ENCODE measurements around the gene ATOSB.
"Not testable (repeated sequence)": the region's sequence is repeated elsewhere in the genome, so short reads cannot be mapped to it uniquely, and the experiment has no call there.

Gene ATOSB

DNA sequence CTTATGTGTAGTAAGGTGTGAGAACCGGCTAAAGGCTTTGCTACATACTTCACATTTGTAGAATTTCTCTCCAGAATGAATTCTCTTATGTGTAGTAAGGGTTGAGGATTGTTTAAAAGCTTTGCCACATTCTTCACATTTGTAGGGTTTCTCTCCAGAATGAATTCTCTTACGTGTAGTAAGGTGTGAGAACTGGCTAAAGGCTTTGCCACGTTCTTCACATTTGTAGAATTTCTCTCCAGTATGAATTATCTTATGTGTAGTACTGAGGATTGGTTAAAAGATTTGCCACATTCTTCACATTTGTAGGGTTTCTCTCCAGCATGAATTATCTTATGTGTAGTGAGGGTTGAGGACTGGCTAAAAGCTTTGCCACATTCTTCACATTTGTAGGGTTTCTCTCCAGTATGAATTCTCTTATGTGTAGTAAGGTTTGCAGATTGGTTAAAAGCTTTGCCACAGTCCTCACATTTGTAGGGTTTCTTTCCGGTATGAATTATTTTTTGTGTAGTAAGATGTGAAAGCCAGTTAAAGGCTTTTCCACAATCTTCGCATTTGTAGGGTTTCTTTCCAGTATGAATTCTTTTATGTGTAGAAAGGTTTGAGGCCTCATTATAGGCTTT is 32.4 kb upstream of the ATOSB start:
- not testable (repeated sequence) for H3K36me3 ChIP-seq (ENCODE audit: insufficient read depth, low read length); H3K4me3 ChIP-seq (ENCODE audit: low read depth in 1 of 2, low read length in 2 of 2); H3K27ac ChIP-seq (ENCODE audit: low read depth, low read length); H3K27me3 ChIP-seq (ENCODE audit: control insufficient read depth in 1 of 2, insufficient read depth in 2 of 2, low read length in 2 of 2); H3K9ac ChIP-seq (ENCODE audit: low read length); H3K9me3 ChIP-seq (ENCODE audit: low read length); H3K4me1 ChIP-seq (ENCODE audit: insufficient read depth, low read length)

DNA sequence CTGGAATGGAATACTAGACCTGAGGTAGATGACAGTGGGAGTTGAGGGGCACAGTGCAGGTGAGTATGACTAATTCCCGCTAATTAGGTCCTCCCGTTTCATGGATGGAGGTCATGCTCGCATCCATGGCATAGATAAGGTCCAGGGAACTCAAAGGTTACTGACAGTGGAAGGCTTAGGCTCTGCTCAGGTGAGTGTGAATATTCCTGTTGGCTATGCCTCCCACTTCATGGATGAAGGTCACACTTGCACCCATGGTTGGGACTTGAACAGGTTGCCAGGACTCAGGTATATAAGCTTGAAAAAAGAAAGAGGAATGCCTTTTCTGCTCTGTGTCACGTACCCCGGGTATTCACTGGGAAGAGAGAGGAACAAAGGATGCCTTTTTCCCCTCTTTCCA is 26.4 kb upstream of the ATOSB start:
- no peak overlapping the region for H3K9ac ChIP-seq (ENCODE audit: low read length)
- H3K27ac ChIP-seq (ENCODE audit: low read depth, low read length) = no peak overlapping the region
- no peaks in the 10 kb centered on the region for H3K36me3 ChIP-seq (ENCODE audit: insufficient read depth, low read length)
- no peaks in the 10 kb centered on the region for H3K4me1 ChIP-seq (ENCODE audit: insufficient read depth, low read length)
- H3K9me3 ChIP-seq (ENCODE audit: low read length) = peaks cover 6% of the 10 kb centered on the region
- H3K27me3 ChIP-seq (ENCODE audit: control insufficient read depth in 1 of 2, insufficient read depth in 2 of 2, low read length in 2 of 2) = no peaks in the 10 kb centered on the region
- no peak overlapping the region for H3K4me3 ChIP-seq (ENCODE audit: low read depth in 1 of 2, low read length in 2 of 2)

DNA sequence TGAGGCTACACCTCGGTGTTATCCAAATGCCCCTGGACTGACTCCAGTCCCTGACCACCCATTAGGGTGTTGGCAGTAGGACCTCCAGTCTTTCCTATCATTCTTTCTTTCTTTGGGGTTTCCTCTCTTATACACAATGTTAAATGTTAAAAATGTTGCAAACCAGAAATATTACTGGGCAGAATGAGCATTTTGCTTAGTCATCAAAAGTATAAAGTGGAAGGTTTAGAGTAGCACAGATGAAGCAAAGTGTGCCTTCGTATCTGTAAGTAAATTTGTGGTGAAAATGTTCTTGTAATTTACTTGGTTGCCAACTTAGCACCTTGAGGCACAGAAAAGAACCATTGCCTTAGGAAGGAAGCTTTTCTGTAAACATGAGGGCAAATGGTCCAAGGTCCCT is 24.4 kb upstream of the ATOSB start:
- Histone ChIP-seq H3K27ac (ENCODE audit: low read depth, low read length) (no peak overlapping the region), H3K36me3 (ENCODE audit: insufficient read depth, low read length) (no peaks in the 10 kb centered on the region), H3K4me1 (ENCODE audit: insufficient read depth, low read length) (no peaks in the 10 kb centered on the region), H3K27me3 (ENCODE audit: control insufficient read depth in 1 of 2, insufficient read depth in 2 of 2, low read length in 2 of 2) (no peaks in the 10 kb centered on the region), H3K9me3 (ENCODE audit: low read length) (peaks cover 6% of the 10 kb centered on the region), H3K4me3 (ENCODE audit: low read depth in 1 of 2, low read length in 2 of 2) (no peak overlapping the region), H3K9ac (ENCODE audit: low read length) (no peak overlapping the region)

DNA sequence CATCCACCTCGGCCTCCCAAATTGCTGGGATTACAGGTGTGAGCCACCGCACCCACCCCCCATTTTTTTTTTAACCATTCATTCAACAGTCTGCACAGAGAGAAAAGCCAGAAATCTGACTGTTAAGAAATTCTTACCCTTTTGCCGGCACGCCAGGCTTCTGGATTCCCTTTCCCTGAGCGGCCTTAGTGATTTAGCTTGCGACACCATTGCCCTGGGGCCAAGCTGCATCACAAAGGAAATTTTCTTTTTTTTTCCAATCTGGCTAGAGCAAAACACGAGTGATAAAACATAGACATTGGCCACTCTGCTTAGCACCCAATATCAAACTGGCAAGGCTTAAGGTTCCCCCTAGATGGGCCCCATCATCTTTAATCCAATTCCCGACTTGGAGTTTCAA is 21.2 kb upstream of the ATOSB start:
- Histone ChIP-seq H3K27me3 (ENCODE audit: control insufficient read depth in 1 of 2, insufficient read depth in 2 of 2, low read length in 2 of 2) (no peaks in the 10 kb centered on the region), H3K36me3 (ENCODE audit: insufficient read depth, low read length) (no peaks in the 10 kb centered on the region), H3K9ac (ENCODE audit: low read length) (no peak overlapping the region), H3K9me3 (ENCODE audit: low read length) (no peaks in the 10 kb centered on the region), H3K4me3 (ENCODE audit: low read depth in 1 of 2, low read length in 2 of 2) (no peak overlapping the region), H3K27ac (ENCODE audit: low read depth, low read length) (no peak overlapping the region), H3K4me1 (ENCODE audit: insufficient read depth, low read length) (no peaks in the 10 kb centered on the region)

DNA sequence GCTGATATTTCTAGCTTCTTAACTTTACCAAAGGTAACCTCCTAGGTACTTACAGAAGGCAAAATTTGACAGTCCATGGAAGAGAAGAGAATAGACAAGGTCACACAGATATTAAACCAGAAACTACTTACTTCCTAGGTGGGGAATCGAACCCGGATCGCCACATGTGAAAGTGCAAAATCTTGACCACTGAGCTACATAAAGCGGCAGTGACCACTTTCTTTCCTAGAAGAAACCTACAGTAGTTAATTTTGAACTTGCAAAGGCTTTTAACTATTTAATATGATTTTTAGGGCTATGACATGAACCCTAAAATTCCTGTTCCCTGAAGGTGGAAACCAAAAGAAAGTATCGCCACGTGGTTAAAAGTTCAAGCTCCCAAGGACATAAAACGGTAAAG is 20.3 kb upstream of the ATOSB start:
- H3K27me3 ChIP-seq (ENCODE audit: control insufficient read depth in 1 of 2, insufficient read depth in 2 of 2, low read length in 2 of 2) = no peaks in the 10 kb centered on the region

DNA sequence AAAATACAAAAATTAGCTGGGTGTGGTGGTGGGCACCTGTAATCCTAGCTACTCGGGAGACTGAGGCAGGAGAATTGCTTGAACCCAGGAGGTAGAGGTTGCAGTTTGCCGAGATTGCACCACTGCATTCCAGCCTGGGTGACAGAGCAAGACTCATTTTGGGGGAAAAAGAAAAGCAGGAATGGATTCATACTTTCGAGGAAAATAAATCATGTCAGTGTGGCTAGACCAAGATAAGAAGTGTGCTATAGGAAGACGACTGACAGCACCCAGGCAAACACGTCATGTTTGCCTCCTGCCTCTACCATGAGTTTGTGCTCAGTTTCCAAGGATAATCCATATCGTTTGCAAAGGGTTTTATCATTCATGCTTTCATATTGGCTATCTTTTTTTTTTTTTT is 19.3 kb upstream of the ATOSB start:
- H3K36me3 ChIP-seq (ENCODE audit: insufficient read depth, low read length) = no peaks in the 10 kb centered on the region
- H3K4me1 ChIP-seq (ENCODE audit: insufficient read depth, low read length) = no peaks in the 10 kb centered on the region
- H3K9me3 ChIP-seq (ENCODE audit: low read length) = no peaks in the 10 kb centered on the region
- no peak overlapping the region for H3K4me3 ChIP-seq (ENCODE audit: low read depth in 1 of 2, low read length in 2 of 2)
- no peaks in the 10 kb centered on the region for H3K27me3 ChIP-seq (ENCODE audit: control insufficient read depth in 1 of 2, insufficient read depth in 2 of 2, low read length in 2 of 2)
- H3K27ac ChIP-seq (ENCODE audit: low read depth, low read length) = no peak overlapping the region
- no peak overlapping the region for H3K9ac ChIP-seq (ENCODE audit: low read length)

More for the DNA sequence above, 20.3 kb upstream of the ATOSB start:
- Histone ChIP-seq H3K27ac (ENCODE audit: low read depth, low read length) (no peak overlapping the region), H3K4me3 (ENCODE audit: low read depth in 1 of 2, low read length in 2 of 2) (no peak overlapping the region), H3K36me3 (ENCODE audit: insufficient read depth, low read length) (no peaks in the 10 kb centered on the region), H3K9me3 (ENCODE audit: low read length) (no peaks in the 10 kb centered on the region), H3K4me1 (ENCODE audit: insufficient read depth, low read length) (no peaks in the 10 kb centered on the region), H3K9ac (ENCODE audit: low read length) (no peak overlapping the region)

DNA sequence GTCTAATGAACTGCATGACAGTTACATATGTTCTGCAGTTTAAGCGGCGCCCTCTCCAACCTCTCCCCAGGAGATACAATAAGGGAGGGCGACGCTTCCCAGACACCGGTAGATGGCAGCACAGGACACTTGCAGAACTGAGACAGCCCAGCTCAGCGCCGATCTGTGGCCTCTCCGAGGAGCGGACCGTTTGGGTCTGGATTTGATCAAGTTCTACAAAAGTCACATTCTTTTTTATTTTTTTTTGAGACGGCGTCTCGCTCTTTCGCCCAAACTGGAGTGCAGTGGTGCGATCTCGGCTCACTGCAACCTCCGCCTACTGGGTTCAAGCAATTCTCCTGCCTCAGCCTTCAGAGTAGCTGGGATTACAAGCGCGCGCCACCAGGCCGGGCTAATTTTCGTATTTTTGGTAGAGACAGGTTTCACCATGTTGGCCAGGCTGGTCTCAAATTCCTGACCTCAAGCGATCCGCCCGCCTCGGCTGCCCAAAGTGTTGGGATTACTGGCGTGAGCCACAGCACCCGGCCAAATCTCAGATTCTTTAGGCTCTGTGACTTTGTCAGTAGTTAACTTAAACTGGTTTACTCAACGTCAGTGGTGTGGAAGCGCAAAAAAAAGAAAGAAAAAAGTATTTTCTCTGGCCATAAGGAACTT is 1.4 kb upstream of the ATOSB start:
- peaks cover 35% of the 10 kb centered on the region for H3K4me1 ChIP-seq (ENCODE audit: insufficient read depth, low read length)
- no peak overlapping the region for H3K9ac ChIP-seq (ENCODE audit: low read length)
- H3K36me3 ChIP-seq (ENCODE audit: insufficient read depth, low read length) = no peaks in the 10 kb centered on the region
- no peaks in the 10 kb centered on the region for H3K9me3 ChIP-seq (ENCODE audit: low read length)
- H3K27ac ChIP-seq (ENCODE audit: low read depth, low read length) = peak overlapping the region; percentile 51
- peak overlapping the region in 1 of 2 donors; percentile 77 for H3K4me3 ChIP-seq (ENCODE audit: low read depth in 1 of 2, low read length in 2 of 2)
- H3K27me3 ChIP-seq (ENCODE audit: control insufficient read depth in 1 of 2, insufficient read depth in 2 of 2, low read length in 2 of 2) = no peaks in the 10 kb centered on the region

DNA sequence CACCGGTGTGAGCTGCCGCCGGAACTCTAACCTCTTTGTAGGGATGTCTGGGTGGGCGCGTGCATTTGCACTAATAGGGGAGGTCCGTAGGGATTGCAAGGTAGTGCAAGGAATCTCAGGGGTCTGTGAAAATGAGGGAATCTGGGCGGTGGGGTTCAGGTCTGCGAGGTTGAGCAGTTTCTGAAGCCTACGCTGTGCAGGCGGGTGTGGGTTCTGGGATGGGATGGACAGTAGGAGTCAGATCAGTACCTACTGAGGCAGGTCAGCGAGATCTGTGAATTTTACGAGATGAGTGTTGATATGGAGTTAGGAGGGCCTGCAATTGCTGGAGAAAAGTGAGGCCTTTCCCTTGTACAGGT is 856 bp upstream of the ATOSB start:
- no peaks in the 10 kb centered on the region for H3K36me3 ChIP-seq (ENCODE audit: insufficient read depth, low read length)
- H3K4me1 ChIP-seq (ENCODE audit: insufficient read depth, low read length) = peaks cover 39% of the 10 kb centered on the region
- H3K27ac ChIP-seq (ENCODE audit: low read depth, low read length) = peak overlapping the region; percentile 78
- no peaks in the 10 kb centered on the region for H3K27me3 ChIP-seq (ENCODE audit: control insufficient read depth in 1 of 2, insufficient read depth in 2 of 2, low read length in 2 of 2)
- H3K9ac ChIP-seq (ENCODE audit: low read length) = no peak overlapping the region
- no peaks in the 10 kb centered on the region for H3K9me3 ChIP-seq (ENCODE audit: low read length)
- peak overlapping the region; percentile 51 to 77 for H3K4me3 ChIP-seq (ENCODE audit: low read depth in 1 of 2, low read length in 2 of 2)

DNA sequence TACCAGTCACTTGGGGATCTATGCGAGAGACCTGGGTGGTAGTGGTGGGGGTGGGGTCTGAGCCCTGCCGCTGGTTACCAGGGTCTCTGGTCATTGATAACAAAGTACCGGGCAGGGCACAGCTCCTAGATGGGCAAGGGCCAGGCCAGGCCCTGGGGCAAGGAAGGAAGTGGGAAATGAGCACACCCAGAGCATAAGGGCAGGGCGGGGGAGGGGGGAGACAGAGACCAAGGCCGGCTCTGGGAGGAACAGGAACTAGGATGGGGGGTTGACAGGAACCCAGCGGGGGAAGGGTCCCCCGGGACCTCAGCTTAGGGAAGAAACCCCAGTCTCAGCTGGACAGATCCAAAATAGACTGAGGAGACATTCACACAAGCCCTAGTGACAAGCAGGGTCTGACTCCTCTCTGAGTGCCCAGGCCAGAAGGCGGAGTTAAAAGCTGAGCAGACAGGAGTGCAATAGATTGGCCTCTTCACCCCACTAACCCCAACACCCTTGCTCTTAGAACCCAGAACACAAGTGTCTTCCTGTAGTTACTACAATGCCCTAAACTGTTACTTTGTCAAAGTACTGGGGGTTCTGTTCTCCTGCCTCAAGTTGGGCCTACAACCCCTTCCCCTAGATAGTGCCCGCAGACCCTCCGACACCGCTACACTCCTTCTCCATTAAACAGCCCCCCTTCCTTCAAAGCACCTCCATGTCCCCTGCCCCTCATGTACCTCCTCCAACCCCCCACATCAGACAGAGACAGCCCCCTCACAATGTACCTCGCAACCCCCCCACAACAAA is 628 bp downstream of the ATOSB start:
- Histone ChIP-seq H3K36me3 (ENCODE audit: insufficient read depth, low read length) (no peaks in the 10 kb centered on the region), H3K27ac (ENCODE audit: low read depth, low read length) (peak overlapping the region; percentile 78), H3K4me1 (ENCODE audit: insufficient read depth, low read length) (peaks cover 50% of the 10 kb centered on the region), H3K9me3 (ENCODE audit: low read length) (no peaks in the 10 kb centered on the region), H3K4me3 (ENCODE audit: low read depth in 1 of 2, low read length in 2 of 2) (peak overlapping the region; percentile 51 to 77), H3K27me3 (ENCODE audit: control insufficient read depth in 1 of 2, insufficient read depth in 2 of 2, low read length in 2 of 2) (no peaks in the 10 kb centered on the region), H3K9ac (ENCODE audit: low read length) (peak overlapping the region; percentile 60)

DNA sequence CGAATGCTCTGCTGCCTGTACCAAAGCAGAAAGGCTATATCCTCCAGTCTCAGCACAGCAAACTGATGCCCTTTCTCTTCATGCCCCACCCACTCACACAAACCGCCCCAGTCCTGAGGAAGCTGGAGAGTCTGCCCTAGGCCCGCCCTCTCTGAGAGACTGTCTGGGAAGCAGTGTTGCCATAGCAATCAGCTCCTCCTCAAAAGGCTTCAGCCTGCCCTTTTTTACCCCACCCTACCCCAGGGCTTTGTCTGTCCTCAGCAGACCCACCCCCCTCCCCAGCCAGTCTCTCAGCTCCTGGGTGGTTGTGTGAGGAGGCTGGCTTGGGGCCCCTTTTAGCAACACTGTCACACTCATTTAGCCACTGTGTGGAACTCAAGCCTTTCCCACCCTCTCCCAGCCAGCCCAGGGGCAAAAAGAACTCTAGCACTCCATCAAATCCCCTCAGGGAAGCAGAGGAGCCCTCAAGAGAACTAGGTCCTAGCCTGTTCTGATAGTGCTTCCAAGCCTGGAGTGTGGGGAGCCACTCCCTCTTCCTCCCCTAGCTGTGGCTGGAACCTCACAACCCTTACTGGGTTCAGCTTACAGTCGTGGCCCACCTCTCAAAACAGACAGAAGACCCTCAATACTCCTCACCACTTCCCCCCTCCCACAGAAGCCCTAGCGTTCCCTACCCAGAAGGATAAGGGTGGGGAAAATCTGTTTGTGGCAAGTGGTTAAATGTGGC is 1.4 kb downstream of the ATOSB start:
- Histone ChIP-seq H3K4me1 (ENCODE audit: insufficient read depth, low read length) (peaks cover 53% of the 10 kb centered on the region), H3K27me3 (ENCODE audit: control insufficient read depth in 1 of 2, insufficient read depth in 2 of 2, low read length in 2 of 2) (no peaks in the 10 kb centered on the region), H3K36me3 (ENCODE audit: insufficient read depth, low read length) (no peaks in the 10 kb centered on the region), H3K9ac (ENCODE audit: low read length) (peak overlapping the region; percentile 60), H3K4me3 (ENCODE audit: low read depth in 1 of 2, low read length in 2 of 2) (peak overlapping the region; percentile 17 to 77), H3K27ac (ENCODE audit: low read depth, low read length) (peak overlapping the region; percentile 78), H3K9me3 (ENCODE audit: low read length) (no peaks in the 10 kb centered on the region)

DNA sequence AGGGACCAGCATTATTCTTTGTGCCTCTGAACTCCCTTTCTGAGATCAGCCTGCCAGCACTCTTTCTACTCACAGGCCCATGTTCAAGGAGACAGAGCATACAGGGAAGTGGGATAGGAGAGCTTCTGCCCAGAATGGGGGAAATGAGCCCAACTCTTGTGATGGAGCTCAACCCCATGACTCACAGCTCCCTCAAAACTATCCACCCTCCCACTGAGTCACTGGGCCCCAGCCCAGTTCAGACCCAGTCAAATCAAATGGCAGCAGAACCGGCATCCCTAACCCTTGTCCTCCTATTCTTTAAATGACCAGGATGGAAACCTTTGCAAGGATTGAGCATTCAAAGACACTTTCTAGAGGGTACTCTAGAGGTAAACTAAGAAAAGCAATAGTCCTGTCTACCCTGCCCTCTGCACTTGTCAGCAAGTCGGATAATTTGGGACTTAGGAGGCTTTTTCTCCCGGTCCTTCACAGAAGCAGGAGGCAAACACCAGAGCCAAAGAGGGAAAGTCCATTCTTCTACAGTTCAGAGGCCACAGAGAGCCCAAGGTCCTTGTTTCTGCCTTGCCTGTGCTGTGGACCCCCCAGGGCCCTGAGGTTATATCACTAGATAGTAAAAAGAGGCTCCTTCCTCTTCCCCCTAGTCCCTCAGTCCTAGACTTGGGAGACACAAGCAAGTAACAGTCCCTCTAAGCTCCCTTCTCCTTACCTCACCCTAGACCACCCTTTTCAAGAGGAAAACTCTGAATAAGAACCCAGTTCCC is 3.2 kb downstream of the ATOSB start:
- H3K9me3 ChIP-seq (ENCODE audit: low read length) = no peaks in the 10 kb centered on the region
- H3K36me3 ChIP-seq (ENCODE audit: insufficient read depth, low read length) = peaks cover 15% of the 10 kb centered on the region
- H3K4me3 ChIP-seq (ENCODE audit: low read depth in 1 of 2, low read length in 2 of 2) = peak overlapping the region in 1 of 2 donors; percentile 49
- no peak overlapping the region for H3K9ac ChIP-seq (ENCODE audit: low read length)
- H3K4me1 ChIP-seq (ENCODE audit: insufficient read depth, low read length) = peaks cover 53% of the 10 kb centered on the region
- no peaks in the 10 kb centered on the region for H3K27me3 ChIP-seq (ENCODE audit: control insufficient read depth in 1 of 2, insufficient read depth in 2 of 2, low read length in 2 of 2)
- H3K27ac ChIP-seq (ENCODE audit: low read depth, low read length) = peak overlapping the region; percentile 94
